Hepatic stellate cell (primary cell): ENCODE measurements around the gene WDR48.
A peak's percentile ranks its signal among the peaks of the same experiment; 100 is the strongest.
"Not testable (repeated sequence)": the region's sequence is repeated elsewhere in the genome, so short reads cannot be mapped to it uniquely, and the experiment has no call there.

Experiments used
- DNase-seq: peaks from one replicate; pipeline ENCODE4 v3.0.0; 2011; ENCODE audit warnings: low spot score

The WDR48 gene

GRCh38 chr3:39051649-39052561 is at the start of gene WDR48, which contains the start of gene SCN11A:
WDR48 (plus strand) TSS chr3:39052016; CDS start chr3:39052026, 10 bp downstream.
SCN11A (minus strand) TSS chr3:39051944; CDS start chr3:38950362, 101,582 bp downstream.
- DNase-seq = peak; percentile 85

- no peak for DNase-seq
Measured at GRCh38 chr3:39005295-39005694, 46.5 kb upstream of the WDR48 start.

GRCh38 chr3:39011191-39011736 is 40.6 kb upstream of the WDR48 start:
- DNase-seq = no peak

GRCh38 chr3:39013289-39013688 is 38.5 kb upstream of the WDR48 start:
- no peak for DNase-seq

GRCh38 chr3:39013921-39014509 is 37.8 kb upstream of the WDR48 start:
- DNase-seq = no peak

GRCh38 chr3:39015418-39015817 is 36.4 kb upstream of the WDR48 start:
- DNase-seq = no peak

GRCh38 chr3:39019299-39019698 is 32.5 kb upstream of the WDR48 start:
- DNase-seq = no peak

- DNase-seq = no peak
Measured at GRCh38 chr3:39021029-39021428, 30.8 kb upstream of the WDR48 start.

GRCh38 chr3:39021465-39022285 is 30.1 kb upstream of the WDR48 start:
- DNase-seq = no peak

- no peak for DNase-seq
Measured at GRCh38 chr3:39022286-39022630, 29.6 kb upstream of the WDR48 start.

GRCh38 chr3:39024497-39024896 is 27.3 kb upstream of the WDR48 start:
- DNase-seq = no peak

- DNase-seq = no peak
Measured at GRCh38 chr3:39025222-39025970, 26.4 kb upstream of the WDR48 start.

- no peak for DNase-seq
Measured at GRCh38 chr3:39028546-39028945, 23.3 kb upstream of the WDR48 start.

GRCh38 chr3:39029556-39029955 is 22.3 kb upstream of the WDR48 start:
- DNase-seq = no peak

- DNase-seq = no peak
Measured at GRCh38 chr3:39038165-39038564, 13.7 kb upstream of the WDR48 start.

- DNase-seq = no peak
Measured at GRCh38 chr3:39050029-39050428, 1.8 kb upstream of the WDR48 start.

- DNase-seq = no peak
Measured at GRCh38 chr3:39052583-39052982, 767 bp downstream of the WDR48 start.

GRCh38 chr3:39053696-39054095 is 1.9 kb downstream of the WDR48 start:
- DNase-seq = no peak

- peak; percentile 29 for DNase-seq
Measured at GRCh38 chr3:39056151-39056550, 4.3 kb downstream of the WDR48 start.

GRCh38 chr3:39061228-39061627 is 9.4 kb downstream of the WDR48 start:
- DNase-seq = not testable (repeated sequence)

GRCh38 chr3:39062180-39062579 is 10.4 kb downstream of the WDR48 start:
- no peak for DNase-seq

GRCh38 chr3:39063143-39063542 is 11.3 kb downstream of the WDR48 start:
- no peak for DNase-seq
